ENCODE measurements around the gene PDF.

Gene PDF

DNA sequence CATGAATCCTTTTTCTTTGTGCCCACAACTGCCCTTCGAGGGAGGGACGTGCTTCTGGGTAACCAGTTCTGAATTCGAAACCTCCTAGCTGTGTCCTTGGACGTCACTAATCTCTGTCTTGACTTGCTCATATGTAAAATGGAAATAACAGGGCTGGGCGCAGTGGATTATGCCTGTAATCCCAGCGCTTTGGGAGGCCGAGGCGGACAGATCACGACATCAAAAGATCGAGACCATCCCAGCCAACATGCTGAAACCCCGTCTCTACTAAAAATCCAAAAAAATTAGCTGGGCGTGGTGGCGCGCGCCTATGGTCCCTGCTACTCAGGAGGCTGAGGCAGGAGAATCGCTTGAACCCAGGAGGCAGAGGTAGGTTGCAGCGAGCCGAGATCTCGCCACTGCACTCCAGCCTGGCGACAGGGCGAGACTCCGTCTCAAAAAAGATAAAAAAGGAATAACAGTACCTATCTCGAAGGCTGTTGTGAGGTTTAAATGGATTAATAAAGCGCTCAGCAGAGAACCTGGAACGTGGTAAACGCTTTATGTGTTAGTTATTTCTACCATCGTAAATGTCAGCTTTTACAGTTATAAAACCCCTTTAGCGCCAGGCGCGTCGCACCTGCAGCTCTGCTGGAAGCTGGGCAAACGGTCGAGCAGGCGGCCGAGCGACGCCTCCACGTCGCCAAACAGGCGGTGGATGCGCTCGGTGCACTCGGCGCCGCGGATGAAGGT is 8.3 kb upstream of the PDF start:
- DNase-seq = no peak

DNA sequence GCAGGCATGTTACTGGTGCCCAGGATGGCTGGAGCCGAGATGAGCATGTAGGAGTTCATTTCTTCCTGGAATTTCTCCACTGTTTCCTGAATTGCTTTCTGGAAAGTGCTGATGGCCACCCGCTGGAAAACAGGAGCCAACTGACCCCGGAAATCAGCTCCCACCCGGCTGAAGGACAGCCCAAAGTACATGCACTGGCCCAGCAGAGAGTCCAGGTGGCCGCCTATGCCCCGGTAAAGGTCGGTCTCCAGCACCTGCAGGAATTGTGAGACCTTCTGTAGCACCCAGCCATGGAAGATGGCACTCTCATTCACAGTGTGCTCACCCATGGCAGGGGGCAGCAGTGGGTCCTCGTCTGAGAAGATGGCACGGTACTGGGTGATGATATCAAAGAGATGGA is 4.3 kb upstream of the PDF start:
- DNase-seq = no peak

GRCh38 chr16:69329369-69330285 is 761 bp downstream of the PDF start:
- peak; percentile 58 for DNase-seq

- DNase-seq = no peak
Observed at GRCh38 chr16:69328854-69329316, 1.5 kb downstream of the PDF start.

GRCh38 chr16:69327585-69328310 is 2.6 kb downstream of the PDF start:
- no peak for DNase-seq

- DNase-seq = no peak
Observed at GRCh38 chr16:69326172-69326873, 4.1 kb downstream of the PDF start.

GRCh38 chr16:69325784-69326171 is 4.6 kb downstream of the PDF start:
- no peak for DNase-seq

GRCh38 chr16:69324585-69325253 is 5.7 kb downstream of the PDF start:
- no peak for DNase-seq

DNA sequence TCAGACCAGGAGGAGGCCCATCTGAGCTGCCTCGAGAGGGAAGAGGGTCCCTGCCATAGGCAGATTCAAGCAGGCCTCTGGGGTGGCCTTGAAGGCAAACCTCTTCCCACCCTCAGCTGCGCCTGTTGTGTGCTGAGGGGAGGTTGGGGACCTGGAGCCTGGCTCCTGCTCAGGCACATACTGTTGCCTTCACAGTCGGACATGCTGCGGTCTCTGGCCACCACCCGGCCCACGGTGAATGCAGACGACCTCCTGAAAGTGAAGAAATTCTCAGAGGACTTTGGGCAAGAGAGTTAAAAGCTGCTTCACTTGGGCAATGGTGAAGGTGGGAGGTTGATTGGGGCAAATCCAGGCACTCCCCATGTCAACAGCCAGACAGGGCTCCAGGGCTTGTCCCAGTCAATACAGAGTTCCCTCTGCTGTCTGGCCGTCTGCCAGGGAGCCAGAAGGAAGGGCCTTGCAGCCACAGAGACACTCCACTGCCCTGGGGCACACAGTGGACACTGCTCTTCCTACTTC is 6.3 kb downstream of the PDF start:
- DNase-seq = no peak

GRCh38 chr16:69323415-69323814 is 7.0 kb downstream of the PDF start:
- DNase-seq = no peak

- no peak for DNase-seq
Observed at GRCh38 chr16:69322343-69322742, 8.0 kb downstream of the PDF start.

DNA sequence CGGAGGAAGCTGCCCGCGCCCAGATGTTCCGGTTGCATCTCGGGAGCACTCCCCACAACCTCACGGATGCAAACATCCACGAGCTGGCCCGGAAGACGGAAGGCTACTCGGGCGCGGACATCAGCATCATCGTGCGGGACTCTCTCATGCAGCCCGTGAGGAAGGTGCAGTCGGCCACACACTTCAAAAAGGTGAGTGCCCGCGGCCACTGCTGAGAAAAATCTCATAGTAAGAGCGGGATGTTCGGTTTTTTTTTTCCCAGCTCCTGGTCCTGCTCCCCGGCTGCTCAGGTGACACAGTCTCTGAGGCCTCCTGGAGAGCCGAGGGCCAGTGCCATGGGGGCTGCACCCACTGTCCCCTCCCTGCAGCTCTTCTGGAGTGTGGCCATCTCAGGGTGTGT is 9.3 kb downstream of the PDF start:
- DNase-seq = no peak

GRCh38 chr16:69320740-69321073 is 9.7 kb downstream of the PDF start:
- DNase-seq = no peak

- DNase-seq = no peak
Observed at GRCh38 chr16:69319826-69320739, 10.3 kb downstream of the PDF start.

DNA sequence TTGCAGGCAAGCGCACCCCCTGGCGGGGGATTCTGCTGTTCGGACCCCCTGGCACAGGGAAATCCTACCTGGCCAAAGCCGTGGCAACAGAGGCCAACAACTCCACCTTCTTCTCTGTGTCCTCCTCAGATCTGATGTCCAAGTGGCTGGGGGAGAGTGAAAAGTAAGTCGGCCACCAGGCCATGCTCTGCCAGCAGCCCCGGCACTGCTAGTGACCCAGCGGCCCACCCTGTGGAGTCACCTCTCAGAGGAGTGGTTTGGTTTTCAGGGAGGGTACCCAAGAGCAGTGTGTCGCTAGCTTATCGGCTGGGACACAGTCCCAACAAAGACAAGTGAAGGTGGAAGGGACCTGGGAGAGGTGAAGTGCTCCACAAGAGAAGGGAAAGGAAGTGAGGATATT is 11.0 kb downstream of the PDF start:
- DNase-seq = no peak

DNA sequence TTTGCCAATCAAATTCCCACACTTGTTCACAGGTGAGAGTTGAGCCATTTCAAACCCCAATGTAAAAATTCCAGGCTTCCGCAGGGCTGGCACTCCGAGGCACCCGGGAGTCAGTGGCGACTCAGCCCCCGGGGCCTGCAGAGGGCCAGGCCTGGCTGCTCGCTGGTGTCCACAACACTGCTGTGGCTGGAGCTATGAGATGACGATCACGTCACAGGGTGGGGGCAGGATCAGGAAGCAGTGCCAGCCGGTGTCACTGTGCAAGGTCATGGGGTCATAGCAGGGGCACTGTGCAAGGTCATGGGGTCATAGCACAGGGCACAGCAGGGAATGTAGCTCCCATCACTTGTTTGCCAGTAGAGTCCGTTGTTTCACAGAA is 11.5 kb downstream of the PDF start:
- DNase-seq = no peak

GRCh38 chr16:69318177-69318910 is 12.0 kb downstream of the PDF start:
- DNase-seq = no peak

DNA sequence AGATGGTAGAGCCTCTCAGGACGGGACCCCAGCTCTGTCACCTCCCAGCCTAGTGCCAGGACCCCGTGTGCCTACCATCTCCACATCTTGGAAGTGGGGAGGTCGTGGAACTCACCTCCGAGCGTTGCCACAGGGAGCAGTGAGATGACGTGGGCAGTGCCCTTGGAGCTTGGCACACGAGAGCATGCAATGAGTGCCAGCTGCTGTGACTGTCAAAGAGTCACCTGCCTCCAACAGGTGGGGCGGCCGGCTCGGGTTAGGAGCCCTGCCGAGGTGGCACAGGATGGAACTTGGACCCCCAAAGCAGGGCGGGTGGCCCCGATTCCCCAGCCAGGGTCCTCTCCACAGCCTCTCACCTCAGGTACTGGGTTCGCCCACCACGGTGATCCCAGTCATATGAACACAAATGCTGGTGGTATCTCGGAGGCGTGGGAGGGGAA is 13.8 kb downstream of the PDF start:
- DNase-seq = no peak

DNA sequence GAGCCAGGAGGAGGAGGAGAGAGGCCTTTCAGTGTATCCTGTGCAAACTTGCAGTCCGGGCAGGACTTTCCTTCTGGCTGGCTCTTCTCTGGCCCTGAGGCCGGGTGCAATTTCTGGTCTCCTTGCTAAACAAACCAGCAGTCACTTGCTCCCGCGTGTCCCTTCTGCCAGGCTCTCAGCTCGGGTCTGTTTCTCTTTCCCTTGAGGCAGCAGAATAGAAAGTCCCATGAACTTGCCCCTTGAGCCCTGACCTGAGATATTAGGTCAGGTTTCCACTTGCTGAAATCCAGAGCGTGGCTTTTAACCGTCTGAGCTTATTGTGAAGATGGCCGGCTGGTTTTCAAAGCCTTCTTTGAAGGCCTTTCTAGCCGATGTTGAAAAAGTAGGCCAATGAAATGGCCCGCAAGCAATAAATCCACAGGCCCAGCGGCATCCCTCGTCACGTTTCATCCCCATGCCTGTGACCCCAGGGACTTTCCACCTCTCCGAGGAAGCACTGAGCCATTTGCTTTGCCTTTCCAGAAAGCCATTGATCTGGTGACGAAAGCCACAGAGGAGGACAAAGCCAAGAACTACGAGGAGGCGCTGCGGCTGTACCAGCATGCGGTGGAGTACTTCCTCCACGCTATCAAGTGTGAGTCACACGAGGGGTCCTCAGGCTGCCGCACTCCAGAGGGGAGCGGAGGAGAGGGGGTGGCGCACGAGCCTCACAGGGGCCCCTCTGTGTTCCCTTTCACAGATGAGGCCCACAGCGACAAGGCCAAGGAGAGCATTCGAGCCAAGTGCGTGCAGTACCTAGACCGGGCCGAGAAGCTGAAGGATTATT is 14.7 kb downstream of the PDF start:
- DNase-seq = no peak
